GM19324 (cell line): Measurements from ENCODE around the gene B4GAT1.

Experiments
- ATAC-seq: cut with Tn5 transposase; IDR thresholded peaks from one replicate; pipeline ENCODE4 v1.9.1; 2021; ENCODE audit warnings: mild to moderate bottlenecking, moderate library complexity; ENCODE audit not compliant: unreplicated experiment, low FRiP score

B4GAT1 gene

DNA sequence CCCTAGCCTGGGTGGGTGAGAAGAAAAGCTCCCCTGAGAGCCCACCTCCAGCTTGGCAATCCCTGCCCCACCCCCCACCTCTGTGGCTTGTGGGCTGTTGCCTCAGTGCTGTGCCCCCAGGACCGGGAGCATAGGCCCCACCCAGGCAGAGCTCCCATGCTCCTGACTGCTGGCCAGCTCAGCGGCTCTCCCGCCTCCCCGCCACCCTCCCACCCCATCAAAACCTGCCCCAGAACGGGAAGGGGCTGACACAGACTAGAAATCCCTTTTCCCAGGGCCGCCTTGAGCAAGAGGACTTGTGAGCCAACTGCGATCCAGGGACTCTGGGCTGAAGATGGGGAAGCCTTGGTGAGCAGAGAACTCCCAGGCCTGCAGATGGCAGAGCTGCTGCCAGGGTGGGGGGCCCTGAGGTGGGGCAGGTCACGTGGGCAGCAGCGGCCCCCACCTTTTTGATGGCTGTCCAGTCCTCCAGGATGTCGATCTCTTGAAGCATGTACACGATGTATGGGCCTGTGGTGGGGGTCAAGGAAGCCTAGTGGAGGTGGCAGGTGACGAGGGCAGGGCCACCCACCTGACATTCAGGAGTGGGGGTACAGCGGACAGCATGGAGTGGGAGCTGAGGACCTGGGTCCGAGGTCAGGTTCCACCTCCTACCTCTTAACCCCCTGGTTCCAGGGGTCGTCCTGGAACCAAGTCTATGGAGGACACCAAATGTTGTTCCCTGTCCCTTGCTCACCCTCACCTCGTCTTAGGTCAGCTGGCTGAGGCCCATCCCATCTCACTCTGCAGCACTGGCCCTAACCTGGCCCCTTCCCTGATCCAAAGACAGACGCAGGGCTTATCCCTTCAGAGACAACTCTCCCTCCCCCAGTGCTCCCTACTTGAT lies 8.9 kb downstream of the B4GAT1 start:
- no peak for ATAC-seq

GRCh38 chr11:66337103-66337899 lies 10.1 kb downstream of the B4GAT1 start:
- ATAC-seq, result no peak

DNA sequence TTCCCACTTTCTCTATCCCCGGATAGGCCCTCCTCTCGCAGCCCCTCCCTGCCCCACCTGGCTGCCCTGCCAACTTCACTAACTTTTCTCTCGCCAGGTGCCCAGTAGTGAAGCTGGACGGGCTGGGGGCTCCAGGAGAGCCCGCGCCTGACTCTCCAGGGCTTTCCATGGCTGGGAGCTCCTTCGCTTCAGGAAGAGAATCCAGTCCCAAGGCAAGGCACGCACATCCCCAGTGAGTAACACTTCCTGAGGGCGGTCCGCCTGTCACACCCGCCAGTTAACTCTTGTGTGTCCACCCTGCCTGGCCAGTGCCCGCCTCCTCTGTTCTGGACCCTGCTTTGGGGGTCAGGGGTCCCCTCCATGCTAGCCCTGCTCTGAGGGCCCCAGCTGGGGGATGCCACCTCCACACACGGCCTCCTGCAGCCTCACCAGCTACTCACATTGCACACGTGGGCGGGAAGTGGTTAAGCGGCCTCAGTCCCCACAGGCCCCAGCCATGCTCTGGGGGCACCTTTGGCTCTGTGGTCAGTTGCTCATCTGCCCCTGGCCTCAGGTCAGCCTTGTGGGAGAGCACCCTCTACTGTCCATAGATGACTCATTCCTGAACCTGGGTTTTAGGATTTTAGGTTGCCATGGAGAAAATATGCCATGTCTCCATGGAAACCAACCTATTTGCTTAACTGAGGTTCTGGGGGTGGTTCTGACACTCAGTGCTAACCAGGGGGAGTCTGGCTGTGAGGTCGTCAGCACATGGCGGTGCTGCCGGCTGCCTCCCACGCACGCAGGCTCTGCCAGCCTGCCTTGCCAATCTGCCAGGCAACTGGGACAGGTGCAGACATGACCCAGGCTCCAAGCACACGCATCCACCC lies 11.0 kb downstream of the B4GAT1 start, which contains the start of gene RIN1:
TSS of gene RIN1 (minus strand) at position 201 of the 869 bp plus-strand sequence. CDS start at position 169, 32 bp downstream.
- ATAC-seq, result peak; percentile 35

DNA sequence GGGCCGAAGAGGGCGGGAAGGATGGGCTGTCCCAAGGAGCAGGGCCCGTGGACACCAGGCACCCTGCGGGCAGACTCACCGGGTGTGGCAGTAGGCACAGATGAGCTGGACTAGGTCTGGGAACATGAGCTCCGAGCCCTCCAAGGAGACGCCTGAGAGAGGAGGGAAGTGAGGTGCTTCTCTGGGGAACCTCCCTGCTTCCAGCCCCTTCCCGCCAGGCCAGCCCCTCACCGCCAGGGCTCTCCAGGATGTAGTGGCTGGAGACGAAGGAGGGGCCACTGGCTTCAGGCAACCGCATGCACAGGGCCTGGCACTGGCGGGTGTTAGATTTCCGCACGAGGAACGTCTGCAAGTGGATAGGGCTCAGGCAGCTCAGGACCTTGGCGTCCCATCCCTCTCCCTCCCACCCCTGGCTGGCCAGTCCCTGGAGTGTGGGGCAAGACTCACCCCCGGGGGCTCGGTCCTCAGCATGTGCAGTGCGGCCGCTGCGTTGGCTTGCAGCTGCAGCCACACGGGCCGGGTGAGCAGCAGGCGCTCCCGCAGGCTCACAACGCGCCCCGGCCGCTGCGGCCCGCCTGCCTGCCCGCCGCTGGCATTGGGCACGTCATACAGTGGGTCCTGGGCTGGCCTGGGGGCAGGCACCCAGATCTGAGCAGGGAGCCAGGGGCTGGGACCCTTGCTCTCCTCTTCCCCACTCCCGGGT lies 11.7 kb downstream of the B4GAT1 start:
- no peak for ATAC-seq

GRCh38 chr11:66334605-66335442 lies 12.6 kb downstream of the B4GAT1 start:
- ATAC-seq, result no peak

- no peak for ATAC-seq
Measured at GRCh38 chr11:66333896-66334604, 13.4 kb downstream of the B4GAT1 start.

DNA sequence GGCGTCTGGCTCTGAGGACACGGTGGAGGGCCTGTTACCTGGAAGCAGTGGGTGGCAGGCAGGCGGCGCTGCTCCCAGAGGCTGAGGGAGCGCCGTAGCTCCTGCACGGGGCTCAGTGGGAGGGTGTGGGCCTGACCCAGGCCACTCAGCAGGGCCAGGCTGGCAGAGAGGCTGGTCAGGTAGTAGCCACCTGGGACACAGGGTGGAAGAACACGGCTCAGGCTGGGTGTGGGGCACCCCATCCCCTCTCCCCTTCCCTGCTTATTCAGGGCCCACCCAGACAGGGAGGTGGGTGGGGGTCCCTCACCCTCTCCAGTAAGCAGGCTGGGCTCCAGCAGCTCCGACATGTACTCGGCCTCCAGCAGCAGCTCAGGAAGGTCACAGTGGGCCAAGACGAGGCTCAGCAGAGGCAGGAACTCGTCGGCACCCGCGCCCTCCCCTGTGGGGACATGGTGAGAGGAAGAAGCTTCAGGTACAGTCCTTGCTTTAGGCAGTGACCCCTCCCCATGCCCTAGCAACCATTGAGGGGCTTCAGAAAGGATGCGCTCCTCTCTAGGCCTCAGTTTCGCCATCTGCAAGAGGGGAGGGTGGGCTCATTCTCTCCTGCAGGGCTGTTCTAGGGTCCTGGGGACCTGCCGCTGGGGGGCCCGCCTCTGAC lies 14.1 kb downstream of the B4GAT1 start:
- ATAC-seq, result no peak

GRCh38 chr11:66332371-66333219 lies 14.8 kb downstream of the B4GAT1 start:
- ATAC-seq, result no peak

DNA sequence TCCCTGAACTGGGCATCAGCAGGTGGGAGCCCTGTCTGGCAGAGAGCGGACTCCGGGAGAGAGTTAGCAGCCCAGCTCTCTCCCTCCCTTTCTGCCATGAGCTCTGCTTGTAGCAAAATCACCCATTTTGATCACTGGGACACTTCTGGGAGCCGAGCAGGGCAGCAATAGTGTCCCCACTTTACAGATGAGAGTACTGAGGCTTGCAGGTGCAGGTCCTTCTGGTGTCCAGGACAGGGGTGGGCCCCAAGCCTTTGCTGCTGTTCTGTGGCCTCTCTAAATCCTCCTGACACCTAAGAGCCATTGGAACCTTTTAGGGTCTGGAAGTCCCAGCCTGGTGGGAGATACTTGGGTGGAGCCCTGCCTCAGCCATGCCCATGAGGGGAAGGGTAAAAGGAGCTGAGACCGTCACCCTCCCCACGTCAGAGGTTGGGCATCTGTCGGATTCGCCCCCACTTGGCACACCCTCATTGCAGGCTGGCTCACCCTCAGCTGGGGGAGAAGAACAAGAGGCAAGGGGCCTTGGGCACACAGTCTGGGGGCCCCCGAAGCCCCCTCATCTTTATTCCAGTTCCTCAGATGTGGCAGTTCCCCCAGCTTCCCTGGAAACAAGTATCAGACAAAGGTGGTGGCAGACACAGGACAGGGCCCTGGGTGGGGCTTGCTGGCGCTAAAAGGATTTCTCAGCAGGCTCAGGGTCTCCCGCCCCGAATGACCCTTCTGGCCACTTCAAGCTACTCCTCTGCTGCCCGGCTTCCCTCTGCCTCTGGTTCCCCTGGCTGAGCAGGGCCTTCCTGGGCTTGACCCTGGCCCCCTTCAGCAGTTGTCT lies 15.7 kb downstream of the B4GAT1 start:
- ATAC-seq, result no peak

DNA sequence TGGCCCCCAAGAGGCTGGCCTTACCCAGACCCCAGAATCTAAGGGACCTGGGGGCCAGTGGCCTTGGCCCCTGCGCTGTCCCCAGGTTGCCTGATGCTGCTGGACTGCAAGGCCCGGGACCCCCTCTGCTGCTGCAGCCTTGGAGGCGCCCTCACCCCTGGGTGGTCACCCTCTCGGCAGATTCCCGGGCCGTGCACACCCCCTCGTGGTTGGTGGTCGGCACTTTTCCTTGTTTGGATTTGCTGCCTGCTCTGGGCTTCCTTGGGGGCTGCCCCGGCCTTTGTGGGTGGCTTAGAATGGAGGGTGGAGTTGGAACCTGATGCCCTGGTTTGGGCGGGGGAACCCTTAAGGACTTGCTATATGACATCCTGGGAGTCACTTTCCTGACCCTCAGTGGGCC lies 16.5 kb downstream of the B4GAT1 start:
- ATAC-seq, result no peak

DNA sequence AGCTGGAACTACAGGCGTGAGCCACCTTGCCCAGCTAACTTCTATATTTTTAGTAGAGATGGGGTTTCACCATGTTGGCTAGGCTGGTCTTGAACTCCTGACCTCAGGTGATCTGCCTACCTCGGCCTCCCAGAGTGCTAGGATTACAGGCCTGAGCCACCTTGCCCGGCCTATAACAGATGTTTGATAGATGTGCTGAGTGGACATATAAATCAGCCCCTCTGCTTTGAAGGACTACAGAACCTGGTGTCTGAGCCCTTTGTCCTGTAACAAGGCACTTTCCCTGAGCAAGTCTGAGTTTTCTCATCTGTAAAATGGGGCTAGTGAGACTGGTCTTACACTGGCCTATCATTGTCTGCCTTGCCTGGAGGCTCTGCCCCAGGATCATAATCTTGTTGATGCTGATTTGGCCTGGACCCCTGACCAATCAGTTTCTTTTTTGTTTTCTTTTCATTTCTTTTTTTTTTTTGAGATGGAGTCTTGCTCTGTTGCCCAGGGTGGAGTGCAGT lies 18.2 kb downstream of the B4GAT1 start:
- ATAC-seq, result no peak

DNA sequence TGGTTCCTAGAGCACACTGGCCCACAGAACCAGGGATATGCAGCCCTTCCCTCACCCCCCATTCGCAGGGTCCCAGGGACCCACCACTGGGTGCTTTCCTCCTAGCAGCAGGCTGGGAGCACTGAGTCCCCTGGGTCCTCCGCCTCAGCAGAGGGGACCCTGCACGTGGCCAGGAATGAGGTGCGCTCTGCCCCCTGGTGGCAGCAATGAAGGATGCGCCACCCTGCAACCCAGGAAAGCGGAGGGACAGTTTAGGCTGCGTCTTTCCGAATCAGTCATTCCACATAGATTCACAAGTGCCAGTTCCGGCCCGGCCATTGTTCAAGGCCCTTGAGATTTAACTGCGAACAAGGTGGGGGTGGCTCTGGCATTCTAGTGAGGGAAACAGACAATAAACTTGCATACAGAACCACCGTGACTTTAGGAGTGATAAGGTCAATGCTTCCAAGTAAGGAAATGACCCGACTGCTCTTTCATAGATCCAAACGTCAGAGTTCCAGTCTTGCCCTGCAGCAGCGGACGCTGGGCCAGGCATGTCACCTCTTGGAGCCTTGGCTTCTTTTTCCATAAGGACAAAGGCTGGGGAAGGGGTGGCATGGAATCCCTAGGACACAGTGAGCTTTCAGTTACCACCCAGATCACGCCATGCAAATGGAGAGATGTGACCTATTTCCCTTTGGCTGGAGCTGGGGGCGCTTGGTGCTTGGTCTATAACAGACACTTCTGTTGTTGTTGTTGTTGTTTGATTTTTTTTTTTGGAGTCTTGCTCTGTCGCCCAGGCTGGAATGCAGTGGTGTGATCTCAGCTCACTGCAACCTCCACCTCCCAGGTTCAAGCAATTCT lies 18.9 kb downstream of the B4GAT1 start:
- ATAC-seq, result no peak

DNA sequence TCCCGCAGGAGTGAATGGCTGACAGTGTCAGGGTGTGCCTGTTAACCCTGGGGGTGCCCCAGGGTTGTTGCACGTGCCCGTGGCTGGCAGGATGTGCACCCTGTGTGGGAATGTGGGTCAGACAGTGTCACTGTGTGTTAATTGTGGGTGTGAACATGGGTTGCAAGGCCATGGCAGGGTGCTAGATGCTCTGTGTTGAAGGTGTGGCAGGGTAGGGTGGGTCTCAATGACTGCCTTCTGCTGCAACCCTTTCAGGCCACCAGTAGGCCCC lies 19.5 kb downstream of the B4GAT1 start:
- ATAC-seq, result no peak

- no peak for ATAC-seq
Measured at GRCh38 chr11:66327171-66328030, 20.0 kb downstream of the B4GAT1 start.
